ENCODE data around the gene PHACTR4.
"Not testable (repeated sequence)": the region's sequence is repeated elsewhere in the genome, so short reads cannot be mapped to it uniquely, and the experiment has no call there.

The PHACTR4 gene

DNA sequence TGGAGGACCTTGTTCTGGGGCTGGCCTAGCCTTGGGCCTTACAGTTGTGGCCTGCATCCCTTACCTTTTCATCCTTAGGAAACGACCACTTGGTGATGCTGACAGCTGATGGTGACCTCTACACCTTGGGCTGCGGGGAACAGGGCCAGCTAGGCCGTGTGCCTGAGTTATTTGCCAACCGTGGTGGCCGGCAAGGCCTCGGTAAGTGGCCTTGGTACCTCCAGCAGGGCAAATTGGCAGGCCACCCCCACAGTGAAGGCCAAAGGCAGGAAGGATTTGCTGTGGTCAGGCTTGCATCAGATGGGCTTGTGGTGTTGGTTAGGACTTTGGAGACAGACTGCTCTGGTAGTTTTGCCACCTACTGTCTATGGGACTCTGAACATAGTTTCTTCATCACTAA, 165.6 kb downstream of the PHACTR4 start:
- DNase-seq: no peak

DNA sequence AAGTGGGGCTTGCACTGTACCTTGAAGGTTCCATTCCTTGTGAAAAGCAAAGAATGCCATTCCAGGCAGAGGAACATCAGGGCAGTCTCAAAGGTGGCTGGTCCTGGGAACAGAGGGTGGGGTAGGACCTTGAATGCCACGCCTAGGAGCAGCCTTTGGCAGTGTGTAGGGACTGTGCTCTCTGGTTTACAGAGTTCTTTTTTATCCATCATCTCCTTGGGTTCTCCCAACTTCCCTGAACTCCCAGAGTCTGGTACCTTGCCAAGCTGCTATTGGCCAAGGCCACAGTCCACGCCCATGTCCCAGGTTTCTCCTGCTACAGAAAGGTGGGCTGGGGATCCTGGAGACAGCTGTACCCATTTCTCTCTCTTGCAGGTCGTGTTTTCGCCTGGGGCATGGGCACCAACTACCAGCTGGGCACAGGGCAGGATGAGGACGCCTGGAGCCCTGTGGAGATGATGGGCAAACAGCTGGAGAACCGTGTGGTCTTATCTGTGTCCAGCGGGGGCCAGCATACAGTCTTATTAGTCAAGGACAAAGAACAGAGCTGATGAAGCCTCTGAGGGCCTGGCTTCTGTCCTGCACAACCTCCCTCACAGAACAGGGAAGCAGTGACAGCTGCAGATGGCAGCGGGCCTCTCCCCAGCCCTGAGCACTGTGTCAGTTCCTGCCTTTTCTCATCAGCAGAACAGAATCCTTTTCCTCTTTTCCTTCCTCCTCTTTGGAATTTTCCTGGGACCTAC, 168.1 kb downstream of the PHACTR4 start:
- DNase-seq: no peak

DNA sequence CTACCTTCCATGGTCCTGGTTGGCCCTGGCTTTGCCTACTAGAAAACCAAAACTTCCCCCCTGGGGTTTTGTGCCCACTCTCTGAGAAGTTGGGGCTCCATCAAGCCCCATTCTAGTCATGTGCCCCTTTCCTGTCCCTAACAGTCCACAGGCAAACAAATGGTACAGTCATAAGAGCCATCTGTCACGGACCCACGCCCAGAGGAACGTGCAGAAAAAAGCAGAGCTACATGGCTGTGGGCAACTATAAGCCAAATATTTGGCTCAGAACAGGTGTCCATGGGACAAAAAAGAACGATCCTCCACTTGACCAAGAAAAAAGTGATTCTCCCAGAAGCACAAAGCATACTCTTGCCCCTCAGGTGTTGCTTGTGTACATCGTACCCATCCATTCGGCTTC, 168.7 kb downstream of the PHACTR4 start:
- no peak for DNase-seq

DNA sequence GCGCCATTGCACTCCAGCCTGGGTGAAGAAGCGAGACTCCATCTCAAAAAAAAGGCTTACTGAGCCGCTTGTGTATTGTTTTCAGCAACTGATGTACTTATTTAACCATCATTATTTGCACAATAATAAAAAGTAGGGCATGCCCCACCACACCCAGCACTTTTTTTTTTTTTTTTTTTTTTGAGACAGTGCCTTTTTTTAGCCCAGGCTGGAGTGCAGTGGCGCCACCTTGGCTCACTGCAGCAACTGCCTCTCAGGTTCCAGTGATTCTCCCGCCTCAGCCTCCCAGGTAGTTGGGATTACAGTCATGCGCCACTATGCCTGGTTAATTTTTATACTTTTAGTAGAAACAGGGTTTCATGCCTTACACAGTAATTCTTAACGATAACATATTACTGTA, 171.1 kb downstream of the PHACTR4 start:
- no peak for DNase-seq

DNA sequence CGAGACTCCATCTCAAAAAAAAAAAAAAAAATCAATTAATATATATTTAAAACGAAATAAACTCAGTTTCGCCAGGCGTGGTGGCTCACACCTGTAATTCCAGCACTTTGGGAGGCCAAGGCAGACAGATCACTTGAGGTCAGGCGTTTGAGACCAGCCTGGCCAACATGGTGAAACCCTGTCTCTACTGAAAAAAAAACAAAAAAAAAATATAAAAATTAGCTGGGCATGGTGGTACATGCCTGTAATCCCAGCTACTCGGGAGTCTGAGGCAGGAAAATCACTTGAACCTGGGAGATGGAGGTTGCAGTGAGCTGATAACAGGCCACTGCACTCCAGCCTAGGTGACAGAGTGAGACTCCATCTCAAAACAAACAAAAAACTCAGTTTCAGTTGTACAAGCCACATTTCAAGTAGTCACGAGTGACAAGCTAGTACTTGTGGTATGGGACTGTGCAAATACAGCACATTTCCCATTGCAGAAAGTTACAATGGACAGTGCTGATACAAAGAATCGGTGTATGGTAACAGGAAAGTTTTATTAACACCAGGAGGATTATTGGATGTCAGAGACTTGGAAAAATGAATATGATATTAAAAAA, 172.0 kb downstream of the PHACTR4 start:
- not testable (repeated sequence) for DNase-seq

DNA sequence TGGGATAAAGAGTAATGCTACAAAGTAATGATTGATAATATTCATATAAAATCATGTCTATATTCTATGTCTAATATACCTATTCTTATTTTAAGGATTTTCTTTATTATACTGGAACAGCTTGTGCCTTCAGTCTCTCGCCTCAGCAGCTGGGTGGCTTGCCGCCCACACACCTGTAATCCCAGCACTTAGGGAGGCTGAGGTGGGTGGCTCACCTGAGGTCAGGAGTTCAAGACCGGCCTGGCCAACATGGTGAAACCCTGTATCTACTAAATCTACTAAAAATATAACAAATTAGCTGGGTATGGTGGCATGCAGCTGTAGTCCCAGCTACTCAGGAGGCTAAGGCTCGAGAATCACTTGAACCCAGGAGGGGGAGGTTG, 175.7 kb downstream of the PHACTR4 start:
- DNase-seq: no peak

DNA sequence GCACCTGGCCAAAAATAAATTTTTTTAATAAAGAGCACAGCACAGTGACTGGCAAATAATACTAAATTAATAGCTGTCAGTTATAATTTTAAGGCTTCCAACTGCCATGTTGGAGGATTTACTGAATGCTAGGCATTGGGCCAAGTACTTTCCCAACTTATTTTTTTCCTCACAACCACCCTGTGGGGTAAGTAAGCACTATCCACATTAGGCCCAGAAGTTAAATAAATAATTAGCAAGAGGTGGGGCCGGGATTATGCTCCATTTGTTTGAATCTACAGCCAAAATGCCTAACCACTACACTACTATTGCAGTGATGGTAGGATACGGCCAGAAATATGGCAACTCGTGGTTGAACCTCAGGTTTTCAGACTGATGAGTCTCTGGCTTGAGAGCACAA, 178.8 kb downstream of the PHACTR4 start:
- no peak for DNase-seq

Data from stimulated activated naive CD4-positive, alpha-beta T cell treated with Interleukin-2 at 50 U/mL for 16 hours (primary cell).